ENCODE measurements around the gene AQR. TPM values are rescaled to one million over a fixed set of nuclear protein-coding genes. Genes with fewer than 3 reads are reported as not detected.

Gene AQR
- total RNA-seq, 1 donor, result 38.4 TPM

DNA sequence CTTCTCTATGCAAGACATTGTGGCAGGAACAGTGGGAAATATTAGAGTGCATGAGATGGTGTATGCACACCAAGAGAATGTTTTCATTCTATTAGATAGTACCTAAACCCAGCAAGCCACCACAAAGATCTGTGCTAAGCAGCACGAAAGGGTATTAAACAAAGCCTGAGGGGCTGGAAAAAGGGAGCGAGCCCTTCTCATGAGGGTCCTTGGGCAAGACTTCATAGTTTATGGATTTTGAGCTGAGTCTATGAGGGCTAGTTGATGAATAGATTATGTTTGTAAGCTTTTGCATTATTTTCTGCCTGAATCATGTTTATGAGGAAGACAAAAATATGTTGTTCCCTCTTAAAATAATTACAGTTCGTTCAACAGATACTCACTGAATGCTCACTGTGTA, 164.8 kb downstream of the AQR start:
- no peak for DNase-seq (ENCODE audit: low read depth)
- no peak overlapping the region for H3K4me3 ChIP-seq (ENCODE audit: low read depth, low read length)
- TF ChIP-seq, protein P1, sequence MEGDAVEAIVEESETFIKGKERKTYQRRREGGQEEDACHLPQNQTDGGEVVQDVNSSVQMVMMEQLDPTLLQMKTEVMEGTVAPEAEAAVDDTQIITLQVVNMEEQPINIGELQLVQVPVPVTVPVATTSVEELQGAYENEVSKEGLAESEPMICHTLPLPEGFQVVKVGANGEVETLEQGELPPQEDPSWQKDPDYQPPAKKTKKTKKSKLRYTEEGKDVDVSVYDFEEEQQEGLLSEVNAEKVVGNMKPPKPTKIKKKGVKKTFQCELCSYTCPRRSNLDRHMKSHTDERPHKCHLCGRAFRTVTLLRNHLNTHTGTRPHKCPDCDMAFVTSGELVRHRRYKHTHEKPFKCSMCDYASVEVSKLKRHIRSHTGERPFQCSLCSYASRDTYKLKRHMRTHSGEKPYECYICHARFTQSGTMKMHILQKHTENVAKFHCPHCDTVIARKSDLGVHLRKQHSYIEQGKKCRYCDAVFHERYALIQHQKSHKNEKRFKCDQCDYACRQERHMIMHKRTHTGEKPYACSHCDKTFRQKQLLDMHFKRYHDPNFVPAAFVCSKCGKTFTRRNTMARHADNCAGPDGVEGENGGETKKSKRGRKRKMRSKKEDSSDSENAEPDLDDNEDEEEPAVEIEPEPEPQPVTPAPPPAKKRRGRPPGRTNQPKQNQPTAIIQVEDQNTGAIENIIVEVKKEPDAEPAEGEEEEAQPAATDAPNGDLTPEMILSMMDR (IDR thresholded peaks at IDR 0.05; ENCODE audit: insufficient read depth, low read depth, low read length), result no peak

DNA sequence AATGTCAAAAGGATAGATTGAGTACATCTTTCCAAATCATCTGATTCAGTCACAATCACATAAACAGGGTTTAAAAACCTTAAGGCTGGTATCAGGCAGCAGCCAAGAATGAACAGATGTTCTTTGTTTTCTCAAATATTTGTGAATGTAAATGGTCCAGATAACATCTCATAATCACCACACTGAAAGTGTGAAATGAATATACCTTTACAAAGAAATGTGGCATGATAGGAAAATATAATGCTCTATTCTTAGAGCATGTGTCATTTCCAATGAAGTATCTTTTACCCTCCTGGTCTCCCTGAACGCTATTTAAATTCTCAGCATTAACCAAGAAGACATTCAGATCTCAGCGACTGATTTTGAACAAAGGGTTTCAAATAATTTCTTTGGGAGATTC, 165.4 kb downstream of the AQR start:
- TF ChIP-seq, protein P1 (IDR thresholded peaks at IDR 0.05; ENCODE audit: insufficient read depth, low read depth, low read length), result no peak
- H3K4me3 ChIP-seq (ENCODE audit: low read depth, low read length), result no peak overlapping the region
- no peak for DNase-seq (ENCODE audit: low read depth)

DNA sequence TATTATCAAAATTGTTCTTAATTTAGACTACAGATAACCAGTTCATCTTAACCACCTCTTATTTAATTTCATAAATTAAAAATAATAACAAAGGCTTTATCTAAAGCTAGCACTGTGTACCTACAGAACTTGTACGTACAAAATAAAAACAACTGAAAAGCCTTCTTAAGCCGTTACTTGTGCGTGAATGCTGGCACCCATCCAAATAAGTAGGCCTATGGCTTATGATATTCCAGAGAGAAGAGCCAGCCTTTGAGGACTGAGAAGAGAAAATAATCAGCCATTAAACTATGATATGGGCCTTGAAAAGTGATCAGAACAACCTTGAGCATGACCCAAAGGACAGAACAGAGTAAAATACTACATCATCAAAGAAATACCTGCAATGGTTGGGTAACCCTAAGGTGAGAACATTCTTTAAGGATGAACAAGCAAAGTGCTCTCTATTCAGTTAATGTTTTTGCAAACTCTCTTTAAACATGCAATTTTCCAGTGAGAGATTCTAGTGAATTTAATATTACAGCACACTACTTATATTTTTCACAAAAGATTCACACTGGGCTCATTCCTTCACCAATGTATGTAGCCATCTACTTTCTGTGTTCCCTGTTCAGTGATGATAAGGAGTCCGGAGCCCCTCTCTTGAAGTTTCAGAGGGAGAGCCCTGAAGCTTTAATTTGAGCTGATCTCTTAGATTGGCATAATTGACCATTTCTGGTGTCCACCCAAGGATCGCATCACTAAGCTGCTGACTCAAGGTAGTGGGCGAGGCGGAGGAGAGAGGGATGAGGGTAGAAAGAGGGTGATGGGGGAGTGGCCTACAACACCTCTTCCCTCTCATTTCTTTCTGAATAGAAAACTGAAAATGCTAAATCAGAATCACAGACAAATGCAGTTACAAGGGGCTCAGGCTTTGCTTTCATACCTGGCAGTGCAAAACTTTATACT, 166.5 kb downstream of the AQR start:
- TF ChIP-seq, protein P1 (IDR thresholded peaks at IDR 0.05; ENCODE audit: insufficient read depth, low read depth, low read length), result no peak
- H3K4me3 ChIP-seq (ENCODE audit: low read depth, low read length), result no peak overlapping the region
- DNase-seq (ENCODE audit: low read depth), result no peak

DNA sequence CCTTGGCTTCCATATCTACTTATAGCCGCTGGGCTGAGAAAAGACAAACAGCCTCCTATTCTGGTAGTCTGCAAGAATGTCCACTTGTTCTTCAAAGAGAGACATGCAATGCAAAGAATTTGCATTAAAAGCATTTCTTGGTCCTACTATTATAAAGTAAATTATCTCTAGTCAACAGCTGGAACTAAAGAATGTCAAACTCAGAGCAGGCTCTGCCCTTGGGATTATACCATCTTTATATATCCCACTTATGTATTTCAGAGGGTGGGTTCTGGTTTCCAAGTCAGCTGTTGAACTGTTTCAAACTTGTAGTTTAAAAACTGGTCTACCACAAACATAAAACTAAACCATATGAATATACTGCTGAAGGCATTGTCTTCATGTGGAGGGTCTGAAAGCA, 167.2 kb downstream of the AQR start:
- TF ChIP-seq, protein P1 (IDR thresholded peaks at IDR 0.05; ENCODE audit: insufficient read depth, low read depth, low read length), result no peak
- H3K4me3 ChIP-seq (ENCODE audit: low read depth, low read length), result no peak overlapping the region
- DNase-seq (ENCODE audit: low read depth), result no peak

Other genes with a start within 250 kb of the AQR start
- not detected in 2 replicates for gene GJD2, start 214.7 kb downstream of the AQR start, total RNA-seq
- under 0.01 and 0.64 TPM in 2 replicates for gene ACTC1, start 174.2 kb downstream of the AQR start, total RNA-seq
- gene ZNF770, start 18.5 kb upstream of the AQR start, total RNA-seq, result 24.5 and 44.0 TPM in 2 replicates
- 0.32 TPM in 1 of 2 replicates, not detected in the other for gene NANOGP8, start 115.6 kb upstream of the AQR start, total RNA-seq

Measured in fibroblast of villous mesenchyme (primary cell).